Immature natural killer cell (primary cell): ENCODE measurements around the gene CLEC2L. TPM values are rescaled to one million over a fixed set of nuclear protein-coding genes. Genes with fewer than 3 reads are reported as not detected.

Experiments used
- DNase-seq, 3 donors: peaks; one replicate each; pipeline ENCODE4 v3.0.0; 2022; ENCODE audit warnings: mixed read lengths in 1 of 3
- H3K27ac Mint-ChIP-seq, 6 donors: one replicate each; pipeline ENCODE4 v1.8.0; 2020; ENCODE audit warnings: mixed read lengths in 6 of 6, mild to moderate bottlenecking in 5 of 6, inconsistent platforms in 4 of 6, moderate library complexity in 3 of 6
- H3K27me3 Mint-ChIP-seq, 3 donors: one replicate each; pipeline ENCODE4 v1.8.0; 2020 to 2021; ENCODE audit warnings: low read depth in 3 of 3, mild to moderate bottlenecking in 3 of 3, mixed read lengths in 3 of 3, moderate library complexity in 3 of 3, inconsistent platforms in 1 of 3
- H3K36me3 Mint-ChIP-seq, 3 donors: one replicate each; pipeline ENCODE4 v1.8.0; 2020; ENCODE audit warnings: mixed read lengths in 3 of 3, inconsistent platforms in 2 of 3, mild to moderate bottlenecking in 2 of 3
- H3K4me1 Mint-ChIP-seq, 2 donors: one replicate each; pipeline ENCODE4 v1.8.0; 2020; ENCODE audit warnings: inconsistent platforms in 2 of 2, mild to moderate bottlenecking in 2 of 2, mixed read lengths in 2 of 2, moderate library complexity in 1 of 2
- H3K4me3 Mint-ChIP-seq, 5 donors: one replicate each; pipeline ENCODE4 v1.8.0; 2020; ENCODE audit warnings: mild to moderate bottlenecking in 5 of 5, mixed read lengths in 5 of 5, inconsistent platforms in 3 of 5, moderate library complexity in 3 of 5
- H3K9me3 Mint-ChIP-seq, 6 donors: one replicate each; pipeline ENCODE4 v1.8.0; 2020; ENCODE audit warnings: mild to moderate bottlenecking in 6 of 6, mixed read lengths in 6 of 6, inconsistent platforms in 4 of 6, moderate library complexity in 3 of 6
- polyA plus RNA-seq, 3 donors: library from polyadenylated mRNA; unstranded; fragments of 300-500 nt; fragmentation: Illumina TruSeq; gene quantifications; one replicate each; pipeline ENCODE4 v1.2.3, GENCODE V29; 2021

Gene CLEC2L
- polyA plus RNA-seq, 3 donors from 2014 or later = 0.19 TPM; not detected in 2

DNA sequence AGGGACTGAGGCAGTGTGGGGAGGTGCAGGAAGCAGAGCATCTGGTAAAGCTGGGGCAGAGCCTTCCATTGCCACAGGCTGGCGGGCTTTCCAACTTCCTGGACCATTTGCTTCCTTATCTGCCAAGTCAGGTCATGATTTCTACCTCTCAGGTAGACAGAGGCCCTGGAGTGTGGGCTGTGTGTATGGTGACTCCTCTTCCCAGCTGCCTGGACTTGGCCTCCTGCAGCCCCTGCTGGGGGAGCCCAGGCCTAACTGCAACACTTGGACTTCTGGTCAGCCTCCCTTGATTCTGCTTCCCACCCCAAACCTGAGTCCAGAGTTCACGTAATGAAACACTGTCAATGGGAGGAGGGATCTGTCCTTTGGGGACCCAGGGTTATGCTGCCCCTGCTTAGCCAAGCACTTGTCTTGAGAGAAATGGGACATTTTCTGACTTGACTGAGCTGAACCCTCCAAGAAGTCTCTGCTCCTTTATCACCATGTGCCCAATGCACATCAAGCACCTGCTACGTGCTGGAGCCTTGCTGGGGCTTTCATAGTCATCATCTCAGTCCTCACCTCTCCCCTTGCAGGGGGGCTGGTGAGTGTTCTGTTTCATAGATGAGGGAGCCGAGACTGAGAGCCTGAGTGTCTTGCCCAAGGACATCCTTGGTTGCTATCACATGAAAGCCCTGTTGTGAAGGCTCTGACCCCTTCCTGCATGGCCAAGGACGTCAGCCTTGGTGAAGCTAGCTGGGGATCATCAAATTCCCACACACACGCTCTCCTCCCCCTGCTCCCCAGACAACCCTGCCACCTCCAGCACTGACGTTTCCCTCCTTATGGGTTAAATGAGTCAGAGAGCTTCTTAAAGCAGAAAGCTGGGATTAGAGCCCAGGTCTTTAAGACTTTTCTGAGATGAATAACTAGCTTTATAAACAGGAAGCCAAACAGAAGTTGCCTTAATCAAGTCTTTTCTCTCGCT is 3.4 kb downstream of the CLEC2L start:
- H3K4me3 Mint-ChIP-seq = no peak overlapping the region
- H3K4me1 Mint-ChIP-seq = peaks cover 0 to 2% of the 10 kb centered on the region in 2 donors
- H3K27ac Mint-ChIP-seq = no peak overlapping the region
- no peaks in the 10 kb centered on the region for H3K36me3 Mint-ChIP-seq
- peaks cover 0 to 1% (median 0%) of the 10 kb centered on the region in 6 donors for H3K9me3 Mint-ChIP-seq
- DNase-seq = no peak
- peaks cover 11 to 14% (median 12%) of the 10 kb centered on the region in 3 donors for H3K27me3 Mint-ChIP-seq

DNA sequence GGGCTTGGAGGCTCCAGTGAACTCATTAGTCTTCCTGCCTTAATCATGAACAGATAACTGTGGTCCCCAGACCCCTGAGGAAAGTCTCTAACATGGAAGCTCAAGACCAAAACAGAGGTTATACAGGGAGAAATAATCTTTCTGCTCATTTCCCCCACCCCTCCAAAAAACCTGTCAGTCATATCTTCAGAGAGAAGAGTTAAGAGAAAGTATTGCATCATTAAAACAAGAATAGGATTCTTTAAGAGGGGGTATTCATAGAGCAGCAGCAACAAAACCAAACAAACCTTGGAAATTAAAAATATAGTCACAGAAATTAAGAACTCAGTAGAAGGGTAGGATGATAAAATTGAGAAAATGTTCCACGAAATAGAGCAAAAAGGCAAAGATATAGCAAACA is 7.6 kb downstream of the CLEC2L start:
- no peaks in the 10 kb centered on the region for H3K4me1 Mint-ChIP-seq
- H3K9me3 Mint-ChIP-seq = peaks cover 0 to 1% (median 0%) of the 10 kb centered on the region in 6 donors
- no peak overlapping the region for H3K4me3 Mint-ChIP-seq
- H3K36me3 Mint-ChIP-seq = no peaks in the 10 kb centered on the region
- DNase-seq = no peak
- H3K27me3 Mint-ChIP-seq = peaks cover 2 to 18% (median 9%) of the 10 kb centered on the region in 3 donors
- H3K27ac Mint-ChIP-seq = no peak overlapping the region

DNA sequence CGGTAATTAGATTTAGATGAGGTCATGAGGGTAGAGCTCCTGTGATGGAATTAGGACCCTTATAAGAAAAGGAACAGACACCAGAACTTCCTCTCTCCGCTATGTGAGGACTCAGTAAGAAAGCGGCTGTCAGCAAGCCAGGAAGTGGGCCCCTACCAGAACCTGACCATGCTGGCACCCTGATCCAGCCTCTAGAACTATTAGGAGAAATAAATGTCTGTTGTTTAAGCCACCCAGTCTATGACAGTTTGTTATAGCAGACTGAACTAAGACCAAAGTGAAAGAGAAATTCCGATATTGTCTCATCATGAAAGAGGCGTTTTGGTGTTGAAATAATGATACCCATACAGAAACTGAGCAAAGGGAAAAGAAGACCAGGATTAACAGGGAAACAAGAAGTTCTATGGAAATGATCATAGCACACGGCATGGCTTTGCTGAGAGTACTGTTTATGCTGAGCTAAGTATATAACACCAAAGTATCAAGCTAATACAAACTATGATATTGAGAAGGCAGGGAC is 9.2 kb downstream of the CLEC2L start:
- no peak for DNase-seq
- Mint-ChIP-seq H3K27ac (no peak overlapping the region), H3K4me1 (no peaks in the 10 kb centered on the region), H3K36me3 (no peaks in the 10 kb centered on the region), H3K27me3 (peaks cover 2 to 13% (median 4%) of the 10 kb centered on the region in 3 donors), H3K4me3 (no peak overlapping the region), H3K9me3 (peaks cover 0 to 1% (median 0%) of the 10 kb centered on the region in 6 donors)

DNA sequence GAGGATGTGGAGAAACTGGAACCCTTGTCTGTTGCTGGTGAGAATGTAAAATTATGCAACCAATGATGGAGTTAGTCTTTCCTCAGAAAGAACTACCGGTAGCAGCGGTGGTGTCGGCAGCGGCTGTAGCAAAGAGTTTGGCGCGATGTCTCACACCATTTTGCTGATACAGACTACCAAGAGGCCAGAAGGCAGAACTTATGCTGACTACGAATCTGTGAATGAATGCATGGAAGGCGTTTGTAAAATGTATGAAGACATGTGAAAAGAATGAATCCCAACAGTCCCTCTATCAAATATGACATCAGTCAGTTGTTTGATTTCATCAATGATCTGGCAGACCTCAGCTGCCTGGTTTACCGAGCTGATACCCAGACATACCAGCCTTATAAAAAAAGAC is 10.6 kb downstream of the CLEC2L start:
- no peaks in the 10 kb centered on the region for H3K4me1 Mint-ChIP-seq
- H3K27me3 Mint-ChIP-seq = peaks cover 2 to 9% (median 2%) of the 10 kb centered on the region in 3 donors
- DNase-seq = no peak
- no peak overlapping the region for H3K27ac Mint-ChIP-seq
- H3K9me3 Mint-ChIP-seq = peaks cover 0 to 1% (median 0%) of the 10 kb centered on the region in 6 donors
- H3K4me3 Mint-ChIP-seq = no peak overlapping the region
- H3K36me3 Mint-ChIP-seq = no peaks in the 10 kb centered on the region

DNA sequence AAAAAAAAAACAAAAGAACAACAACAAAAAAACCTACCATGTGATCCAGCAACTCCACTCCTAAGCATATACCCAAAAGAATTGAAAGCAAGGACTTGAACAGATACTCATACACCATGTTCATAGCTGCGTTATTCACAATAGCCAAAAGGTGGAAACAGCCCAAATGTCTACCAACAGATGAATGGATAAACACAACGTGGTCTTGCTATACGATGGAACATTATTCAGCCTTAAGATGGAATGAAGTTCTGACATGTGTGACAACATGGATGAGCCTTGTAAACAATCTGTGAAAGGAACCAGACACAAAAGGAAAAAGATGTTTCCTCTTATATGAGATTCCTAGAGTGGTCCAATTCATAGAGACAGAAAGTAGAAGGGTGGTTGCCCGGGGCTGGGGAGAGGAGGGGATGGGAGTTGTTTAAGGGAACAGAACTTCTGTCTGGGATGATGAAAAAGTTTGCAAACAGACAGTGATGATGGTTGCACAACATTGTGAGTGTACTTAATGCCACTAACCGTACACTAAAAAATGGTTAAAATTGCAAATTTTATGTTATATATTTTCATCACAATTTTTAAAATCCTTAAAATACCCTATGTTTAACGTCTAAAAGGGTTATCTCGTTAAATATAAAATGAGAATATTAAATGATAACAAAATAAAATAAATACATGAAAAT is 11.6 kb downstream of the CLEC2L start:
- H3K4me3 Mint-ChIP-seq = no peak overlapping the region
- H3K27me3 Mint-ChIP-seq = peaks cover 2 to 9% (median 2%) of the 10 kb centered on the region in 3 donors
- H3K27ac Mint-ChIP-seq = no peak overlapping the region
- no peaks in the 10 kb centered on the region for H3K9me3 Mint-ChIP-seq
- H3K4me1 Mint-ChIP-seq = no peaks in the 10 kb centered on the region
- no peaks in the 10 kb centered on the region for H3K36me3 Mint-ChIP-seq
- no peak for DNase-seq

DNA sequence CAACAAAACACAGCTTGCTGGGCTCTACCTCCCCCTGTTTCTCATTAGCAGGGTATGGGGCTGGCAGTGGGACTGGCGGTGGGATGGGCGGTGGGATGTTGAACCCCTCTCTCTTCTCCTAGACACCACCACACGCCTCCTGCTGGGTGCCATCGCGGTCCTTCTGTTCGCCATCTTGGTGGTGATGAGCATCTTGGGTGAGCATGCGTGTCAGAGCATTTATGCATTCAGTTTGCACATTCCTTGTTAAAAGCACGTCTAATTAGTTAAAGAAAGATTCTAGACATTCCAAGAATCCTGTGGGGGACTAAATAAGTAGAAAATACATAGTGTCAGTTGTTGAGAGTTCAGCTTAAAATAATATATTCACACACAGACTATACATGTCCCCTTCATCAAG is 12.7 kb downstream of the CLEC2L start:
- H3K9me3 Mint-ChIP-seq = no peaks in the 10 kb centered on the region
- H3K27ac Mint-ChIP-seq = no peak overlapping the region
- H3K4me3 Mint-ChIP-seq = no peak overlapping the region
- H3K36me3 Mint-ChIP-seq = no peaks in the 10 kb centered on the region
- no peaks in the 10 kb centered on the region for H3K4me1 Mint-ChIP-seq
- H3K27me3 Mint-ChIP-seq = peaks cover 2 to 9% (median 2%) of the 10 kb centered on the region in 3 donors
- no peak for DNase-seq

DNA sequence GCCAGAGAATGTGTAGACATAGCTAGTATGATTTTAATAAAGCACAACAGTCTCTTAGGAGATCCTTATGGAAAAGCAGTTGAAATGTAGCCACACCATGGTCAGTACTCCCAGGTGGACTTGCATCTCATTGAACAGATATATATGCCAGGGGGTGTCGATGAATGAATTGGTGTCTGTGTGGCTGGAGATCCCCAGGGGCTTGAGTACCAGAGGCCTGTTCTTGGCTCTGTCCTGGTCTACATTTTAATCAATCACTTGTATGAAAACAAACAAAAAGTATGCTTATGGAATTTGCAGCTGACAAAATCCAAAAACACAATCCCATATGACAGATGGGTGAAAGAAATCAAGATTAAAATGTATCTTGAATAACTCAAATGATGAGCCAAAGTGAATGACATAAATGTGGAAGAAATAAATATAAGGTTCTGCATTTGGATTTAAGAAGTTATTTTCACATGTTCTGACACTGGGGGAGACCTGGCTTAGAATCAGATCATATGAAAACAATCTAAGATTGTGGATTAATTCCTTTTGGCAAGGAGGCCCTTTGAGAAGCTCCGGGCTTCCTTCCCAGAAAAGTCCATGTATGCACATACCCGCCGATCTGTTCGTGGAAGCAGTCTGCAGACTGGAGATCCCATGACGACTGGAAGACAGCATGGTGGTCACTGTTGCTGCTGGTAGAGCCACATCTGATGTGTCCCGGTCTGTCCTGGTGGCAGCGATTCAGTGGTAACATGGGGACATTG is 15.6 kb downstream of the CLEC2L start:
- H3K4me3 Mint-ChIP-seq = no peak overlapping the region
- H3K27me3 Mint-ChIP-seq = peaks cover 0 to 6% (median 2%) of the 10 kb centered on the region in 3 donors
- no peaks in the 10 kb centered on the region for H3K9me3 Mint-ChIP-seq
- no peak overlapping the region for H3K27ac Mint-ChIP-seq
- DNase-seq = no peak
- H3K36me3 Mint-ChIP-seq = no peaks in the 10 kb centered on the region
- H3K4me1 Mint-ChIP-seq = no peaks in the 10 kb centered on the region

DNA sequence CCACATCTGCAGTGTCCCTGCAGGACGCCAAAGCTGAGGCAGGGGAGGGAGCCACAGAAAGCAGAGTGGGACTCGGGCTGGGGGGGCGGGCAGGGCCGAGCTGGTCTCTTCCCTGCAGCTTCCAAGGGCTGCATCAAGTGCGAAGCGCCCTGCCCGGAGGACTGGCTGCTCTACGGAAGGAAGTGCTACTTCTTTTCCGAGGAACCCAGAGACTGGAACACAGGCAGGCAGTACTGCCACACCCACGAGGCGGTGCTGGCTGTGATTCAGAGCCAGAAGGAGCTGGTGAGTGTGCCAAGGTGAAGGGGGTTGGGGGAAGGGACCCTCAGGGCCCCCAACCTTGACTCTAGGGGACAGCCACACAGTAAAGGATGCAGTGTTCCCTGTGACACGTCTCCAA is 16.7 kb downstream of the CLEC2L start:
- no peak for DNase-seq
- Mint-ChIP-seq H3K9me3 (no peaks in the 10 kb centered on the region), H3K36me3 (no peaks in the 10 kb centered on the region), H3K27me3 (peaks cover 0 to 6% (median 2%) of the 10 kb centered on the region in 3 donors), H3K4me3 (no peak overlapping the region), H3K27ac (no peak overlapping the region), H3K4me1 (no peaks in the 10 kb centered on the region)

DNA sequence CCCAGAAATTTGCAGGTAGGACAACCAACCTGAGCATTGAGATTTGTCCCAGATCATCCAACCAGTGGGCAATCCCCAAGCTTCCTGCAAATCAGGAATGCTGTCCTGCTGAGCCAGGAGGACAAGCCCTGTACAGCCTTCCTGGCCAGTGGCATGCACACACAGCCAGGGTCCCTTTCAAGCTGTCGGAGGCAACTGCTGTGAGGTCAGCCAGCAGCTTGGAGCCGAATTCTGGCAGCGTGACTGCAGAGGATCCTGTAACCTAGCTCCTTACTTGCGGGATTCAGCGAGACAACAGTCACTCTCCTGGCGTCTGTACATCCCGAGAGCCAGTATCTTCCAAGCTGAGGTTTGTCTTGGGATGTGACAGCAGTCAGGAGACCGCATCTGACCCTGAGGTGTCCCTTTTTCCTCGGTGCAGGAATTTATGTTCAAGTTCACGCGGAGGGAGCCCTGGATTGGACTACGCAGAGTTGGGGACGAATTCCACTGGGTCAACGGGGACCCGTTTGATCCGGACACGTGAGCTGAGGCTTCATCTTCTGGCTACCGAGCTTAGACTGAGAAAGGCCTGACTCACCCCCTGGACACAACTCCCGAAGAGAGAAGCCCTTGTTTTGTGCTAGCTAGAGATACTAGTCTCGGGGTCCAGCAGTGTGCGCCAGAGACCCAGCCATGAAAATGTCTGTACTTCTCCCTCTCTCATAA is 18.3 kb downstream of the CLEC2L start:
- Mint-ChIP-seq H3K27ac (no peak overlapping the region), H3K4me1 (no peaks in the 10 kb centered on the region), H3K36me3 (no peaks in the 10 kb centered on the region), H3K9me3 (no peaks in the 10 kb centered on the region), H3K27me3 (peaks cover 0 to 4% (median 2%) of the 10 kb centered on the region in 3 donors), H3K4me3 (no peak overlapping the region)
- no peak for DNase-seq

DNA sequence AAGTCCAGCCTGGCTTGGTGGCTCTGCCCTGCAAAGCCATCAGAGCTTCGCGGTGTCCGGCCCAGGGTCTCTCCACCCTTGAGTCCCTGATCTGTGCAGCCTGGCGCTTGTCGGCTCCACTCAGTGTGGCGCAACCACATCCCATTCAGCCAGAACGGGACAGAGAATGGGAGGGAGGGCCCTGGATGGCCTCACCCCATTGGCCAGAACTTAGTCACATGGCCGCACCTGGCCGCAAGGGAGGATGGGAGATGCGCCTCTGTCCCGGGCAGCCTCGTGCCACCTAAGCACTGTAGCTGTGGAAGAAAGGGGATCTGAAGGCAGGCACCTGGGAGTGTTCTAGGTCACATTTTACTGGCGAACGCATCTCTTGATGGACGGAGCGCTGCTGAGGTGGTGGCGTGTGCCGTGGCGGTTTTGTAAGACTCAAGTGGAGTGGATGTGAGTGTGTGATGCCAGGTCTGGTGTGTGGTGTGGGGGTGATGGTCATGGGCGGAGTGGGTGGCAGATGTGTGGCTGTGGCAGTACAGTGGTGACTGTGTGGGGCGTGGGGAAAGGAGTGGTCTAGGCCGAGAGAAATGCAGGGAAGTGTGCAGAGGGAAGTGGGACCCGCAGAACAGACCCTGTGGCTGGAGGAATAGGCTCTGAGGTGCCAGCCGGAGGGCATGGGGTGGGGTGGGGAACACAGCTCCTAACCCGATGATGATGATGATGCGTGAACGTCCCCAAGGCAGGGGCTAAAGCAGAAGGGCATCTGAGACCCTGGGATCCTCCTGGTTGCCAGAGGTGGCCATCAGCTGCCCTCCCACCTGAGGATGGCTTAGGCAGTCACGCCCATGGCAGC is 19.0 kb downstream of the CLEC2L start:
- Mint-ChIP-seq H3K4me1 (no peaks in the 10 kb centered on the region), H3K36me3 (no peaks in the 10 kb centered on the region), H3K4me3 (no peak overlapping the region), H3K9me3 (no peaks in the 10 kb centered on the region), H3K27me3 (peaks cover 0 to 4% (median 2%) of the 10 kb centered on the region in 3 donors), H3K27ac (no peak overlapping the region)
- no peak for DNase-seq

DNA sequence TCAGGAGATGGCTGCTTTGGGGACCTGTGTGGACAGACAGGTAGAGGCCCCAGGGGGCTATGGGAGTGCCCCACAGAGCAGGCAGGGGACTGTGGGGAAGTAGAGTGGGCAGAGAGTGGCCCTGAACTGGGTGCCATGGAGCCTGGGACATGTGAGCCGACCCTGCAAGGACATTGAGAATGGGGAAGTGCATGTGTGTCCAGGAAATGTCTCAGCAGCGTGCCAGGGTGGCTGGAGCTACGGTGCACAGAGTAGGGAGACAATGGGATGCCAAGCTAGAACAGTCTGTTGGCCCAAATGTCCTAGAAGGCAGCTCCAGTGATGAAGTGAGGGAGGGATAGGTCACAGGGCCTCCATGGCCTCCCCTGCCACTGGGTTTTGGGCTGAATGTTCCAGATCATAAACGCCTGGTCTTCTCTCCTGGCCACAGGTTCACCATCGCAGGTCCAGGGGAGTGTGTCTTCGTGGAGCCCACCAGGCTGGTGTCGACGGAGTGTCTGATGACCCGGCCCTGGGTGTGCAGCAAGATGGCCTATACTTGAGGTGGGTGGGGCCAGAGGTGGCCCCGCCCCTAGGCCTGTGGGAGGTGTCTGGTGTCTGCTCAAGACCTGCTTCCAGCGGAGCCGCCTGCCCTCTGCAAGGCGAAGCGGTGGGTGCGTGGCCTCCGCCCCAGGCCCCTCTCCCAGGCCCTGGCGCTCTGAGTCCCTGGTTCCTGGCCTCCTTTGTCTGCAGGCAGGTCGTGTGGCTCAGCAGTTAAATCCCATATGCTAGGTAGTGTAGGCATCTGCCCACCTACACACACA is 20.5 kb downstream of the CLEC2L start:
- H3K27me3 Mint-ChIP-seq = peaks cover 0 to 4% (median 2%) of the 10 kb centered on the region in 3 donors
- H3K27ac Mint-ChIP-seq = no peak overlapping the region
- H3K4me1 Mint-ChIP-seq = no peaks in the 10 kb centered on the region
- H3K4me3 Mint-ChIP-seq = no peak overlapping the region
- no peak for DNase-seq
- H3K9me3 Mint-ChIP-seq = no peaks in the 10 kb centered on the region
- no peaks in the 10 kb centered on the region for H3K36me3 Mint-ChIP-seq

DNA sequence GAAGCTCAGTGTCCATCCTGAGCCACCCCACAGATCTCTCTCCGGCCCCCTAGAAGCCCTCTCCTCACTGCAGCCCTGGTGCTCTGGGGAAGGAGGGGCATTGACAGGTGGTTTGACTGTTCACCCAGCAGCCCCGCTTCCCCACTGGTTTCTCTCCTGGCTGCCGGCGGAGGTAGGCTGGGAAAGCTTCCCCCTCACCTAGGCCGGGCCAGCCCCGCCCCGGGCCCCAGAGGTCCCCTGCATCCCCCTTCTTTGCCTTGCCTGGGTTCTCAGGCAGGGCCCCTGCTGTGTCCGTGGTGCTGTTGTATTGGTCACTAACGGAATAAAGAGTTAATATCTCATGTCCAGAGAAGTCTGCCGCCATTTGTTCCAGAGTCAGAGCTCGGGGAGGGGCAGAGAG is 21.2 kb downstream of the CLEC2L start:
- Mint-ChIP-seq H3K4me3 (no peak overlapping the region), H3K27ac (no peak overlapping the region), H3K36me3 (no peaks in the 10 kb centered on the region), H3K27me3 (peaks cover 0 to 4% (median 2%) of the 10 kb centered on the region in 3 donors), H3K4me1 (no peaks in the 10 kb centered on the region), H3K9me3 (no peaks in the 10 kb centered on the region)
- no peak for DNase-seq
